Endothelial cell of umbilical vein (primary cell): ENCODE measurements around the gene C1orf35. TPM values are rescaled to one million over a fixed set of nuclear protein-coding genes. Genes with fewer than 3 reads are reported as not detected.
A peak's percentile ranks its signal among the peaks of the same experiment; 100 is the strongest.

Experiments
- BruUV-seq: library from RNA; stranded (reverse); fragments of 400-500 nt; replicated peaks from 2 replicates; lab custom pipeline; 2021; lab: Mats Ljungman, UMichigan
- CTCF ChIA-PET: fragments of 300-600, 350-600 bp; sonication (Branson Sonifier 250); formaldehyde crosslinking; loops from one replicate; lab custom pipeline; 2021; ENCODE audit warnings: antibody characterized with exemption, inconsistent platforms; lab: Charles Lee
- POLR2A ChIA-PET: fragments of 300-600, 350-600 bp; sonication (Branson Sonifier 250); formaldehyde crosslinking; loops from one replicate; lab custom pipeline; 2021; ENCODE audit warnings: antibody characterized with exemption, inconsistent platforms; lab: Charles Lee
- DNase-seq: peaks from one replicate; pipeline ENCODE4 v3.0.0-alpha.2; 2011; ENCODE audit warnings: low read depth, low spot score
- FAIRE-seq: peaks from 2 replicates; lab custom pipeline; 2011; peaks lifted over from hg19 to GRCh38; lab: Jason Lieb, UNC
- H2AFZ ChIP-seq: 2 replicates; pipeline ENCODE4 v1.6.0; 2012; ENCODE audit warnings: low read depth, low read length, control low read depth, inconsistent platforms
- H3K27ac ChIP-seq: 2 replicates; pipeline ENCODE4 v1.5.1; 2011; ENCODE audit warnings: low read depth, mild to moderate bottlenecking, control low read depth, low read length, moderate library complexity; ENCODE audit not compliant: insufficient read depth
- H3K27me3 ChIP-seq, 2 experiments: 2 replicates each; pipeline versions ENCODE4 v1.6.0 to v1.6.1; 2011; ENCODE audit warnings: low read length in 2 of 2, mixed read lengths in 1 of 2; ENCODE audit not compliant: control insufficient read depth in 2 of 2, insufficient read depth in 2 of 2
- H3K36me3 ChIP-seq, 2 experiments: 2 replicates in 1 of 2; 3 replicates in 1 of 2; pipeline ENCODE4 v1.5.1; 2011; ENCODE audit warnings: low read length in 2 of 2, mild to moderate bottlenecking in 1 of 2, moderate library complexity in 1 of 2; ENCODE audit not compliant: control insufficient read depth in 2 of 2, insufficient read depth in 2 of 2; ENCODE audit errors: extremely low read depth in 1 of 2
- H3K4me1 ChIP-seq: 3 replicates; pipeline ENCODE4 v1.5.1; 2011; ENCODE audit warnings: mild to moderate bottlenecking, low read length; ENCODE audit not compliant: control insufficient read depth, insufficient read depth; ENCODE audit errors: extremely low read depth
- H3K4me2 ChIP-seq: 2 replicates; pipeline ENCODE4 v1.6.1; 2011; ENCODE audit warnings: low read length, control low read depth, mixed read lengths; ENCODE audit not compliant: insufficient read depth
- H3K4me3 ChIP-seq, 3 experiments: fragments of 200-600 bp in 1 of 3; sonication (generic), shearing (Covaris generic) in 1 of 3; replicated peaks in 1 of 3; 2 replicates each; pipeline ENCODE4 v1.5.1; 2011 to 2016; ENCODE audit warnings: control low read depth in 3 of 3, low read length in 3 of 3, mild to moderate bottlenecking in 2 of 3, inconsistent platforms in 1 of 3, low read depth in 1 of 3, moderate library complexity in 1 of 3; ENCODE audit not compliant: insufficient read depth in 1 of 3
- H3K79me2 ChIP-seq: 2 replicates; pipeline ENCODE4 v1.6.0; 2012; ENCODE audit warnings: low read length, inconsistent platforms; ENCODE audit not compliant: control insufficient read depth, insufficient read depth
- H3K9ac ChIP-seq: replicated peaks from 2 replicates; pipeline ENCODE3; 2011; ENCODE audit warnings: low read length, control low read depth; ENCODE audit not compliant: insufficient read depth; ENCODE audit errors: extremely low read depth
- H3K9me1 ChIP-seq: replicated peaks from 3 replicates; pipeline ENCODE4 v1.6.0; 2011; ENCODE audit warnings: mild to moderate bottlenecking, low read length; ENCODE audit not compliant: control insufficient read depth, insufficient read depth; ENCODE audit errors: extremely low read depth
- H3K9me3 ChIP-seq: replicated peaks from 2 replicates; pipeline ENCODE4 v1.5.1; 2012; ENCODE audit warnings: low read length, inconsistent platforms; ENCODE audit not compliant: control insufficient read depth, insufficient read depth
- H4K20me1 ChIP-seq: replicated peaks from 2 replicates; pipeline ENCODE3; 2011; ENCODE audit warnings: mild to moderate bottlenecking, low read length; ENCODE audit not compliant: control insufficient read depth, insufficient read depth; ENCODE audit errors: extremely low read depth
- EZH2 ChIP-seq: IDR thresholded peaks from 2 replicates; pipeline ENCODE4 v1.6.1; 2012; ENCODE audit warnings: borderline replicate concordance, low read depth, mild to moderate bottlenecking, moderate library complexity, low read length, inconsistent platforms; ENCODE audit not compliant: severe bottlenecking
- FOS ChIP-seq: IDR thresholded peaks from 2 replicates; pipeline ENCODE4 v1.6.1; 2011; ENCODE audit warnings: mild to moderate bottlenecking, low read length, moderate library complexity, borderline replicate concordance; ENCODE audit not compliant: insufficient read depth
- GATA2 ChIP-seq: IDR thresholded peaks from 2 replicates; pipeline ENCODE4 v1.7.0; 2011; ENCODE audit warnings: low read depth, mild to moderate bottlenecking, moderate library complexity, mixed read lengths, low read length; ENCODE audit not compliant: insufficient read length, insufficient read depth
- JUN ChIP-seq: IDR thresholded peaks from 2 replicates; pipeline ENCODE4 v1.6.1; 2011; ENCODE audit warnings: borderline replicate concordance, low read depth; ENCODE audit not compliant: insufficient read length, insufficient read depth
- MYC ChIP-seq: IDR thresholded peaks from one replicate; pipeline ENCODE4 v1.6.1; 2011; ENCODE audit warnings: mild to moderate bottlenecking, low read depth, low read length
- POLR2A ChIP-seq: IDR thresholded peaks from 2 replicates; pipeline ENCODE4 v1.6.1; 2012; ENCODE audit warnings: low read depth, mild to moderate bottlenecking, control low read depth, low read length
- POLR2AphosphoS5 ChIP-seq: IDR thresholded peaks from 2 replicates; pipeline ENCODE4 v1.6.1; 2012; ENCODE audit warnings: low read depth, mild to moderate bottlenecking, control low read depth, low read length, moderate library complexity; ENCODE audit not compliant: insufficient read depth
- dilution Hi-C: fragments of 300-500 bp; cut with MboI; formaldehyde crosslinking; loops from one replicate; pipeline ENCODE4 v1.15.0; 2019; ENCODE audit warnings: low sequenced_read_pairs; ENCODE audit not compliant: extremely low pct_ligation_motif_present
- intact Hi-C: fragments of 100-400 bp; cut with micrococcal nuclease; formaldehyde crosslinking; loops from one replicate; pipeline ENCODE4 v1.10.0; 2022
- polyA plus RNA-seq, 4 experiments: library from polyadenylated mRNA; depleted of rRNA in 3 of 4; stranded (reverse) in 3 of 4; unstranded in 1 of 4; fragments of >200 nt; gene quantifications; 2 replicates each; pipeline versions ENCODE4 v1.2.1 to v1.2.3, GENCODE V29; 2011 to 2012; ENCODE audit warnings: missing spikeins in 1 of 4
- total RNA-seq: library from RNA; stranded (reverse); gene quantifications from 2 replicates; pipeline ENCODE4 v1.2.3, GENCODE V29; 2021
- TF ChIP-seq, protein P1 (sequence below): IDR thresholded peaks from 2 replicates; pipeline ENCODE4 v1.6.1; 2011; ENCODE audit not compliant: insufficient read depth, insufficient read length
- TF ChIP-seq, protein P2 (sequence below), 2 donors: IDR thresholded peaks; 1 replicate in 1 of 2; 2 replicates in 1 of 2; pipeline ENCODE4 v1.5.1; 2011; ENCODE audit warnings: low read length in 2 of 2, mild to moderate bottlenecking in 2 of 2, moderate library complexity in 2 of 2, control low read depth in 1 of 2, inconsistent platforms in 1 of 2, low read depth in 1 of 2; ENCODE audit not compliant: insufficient read depth in 1 of 2; ENCODE audit errors: extremely low read depth in 1 of 2

The C1orf35 gene
- total and polyA plus RNA-seq, 2 donors (not counting 3 experiments of a cell fraction or from before 2014, with no cell fraction given) = 19.9 to 21.7 TPM

DNA sequence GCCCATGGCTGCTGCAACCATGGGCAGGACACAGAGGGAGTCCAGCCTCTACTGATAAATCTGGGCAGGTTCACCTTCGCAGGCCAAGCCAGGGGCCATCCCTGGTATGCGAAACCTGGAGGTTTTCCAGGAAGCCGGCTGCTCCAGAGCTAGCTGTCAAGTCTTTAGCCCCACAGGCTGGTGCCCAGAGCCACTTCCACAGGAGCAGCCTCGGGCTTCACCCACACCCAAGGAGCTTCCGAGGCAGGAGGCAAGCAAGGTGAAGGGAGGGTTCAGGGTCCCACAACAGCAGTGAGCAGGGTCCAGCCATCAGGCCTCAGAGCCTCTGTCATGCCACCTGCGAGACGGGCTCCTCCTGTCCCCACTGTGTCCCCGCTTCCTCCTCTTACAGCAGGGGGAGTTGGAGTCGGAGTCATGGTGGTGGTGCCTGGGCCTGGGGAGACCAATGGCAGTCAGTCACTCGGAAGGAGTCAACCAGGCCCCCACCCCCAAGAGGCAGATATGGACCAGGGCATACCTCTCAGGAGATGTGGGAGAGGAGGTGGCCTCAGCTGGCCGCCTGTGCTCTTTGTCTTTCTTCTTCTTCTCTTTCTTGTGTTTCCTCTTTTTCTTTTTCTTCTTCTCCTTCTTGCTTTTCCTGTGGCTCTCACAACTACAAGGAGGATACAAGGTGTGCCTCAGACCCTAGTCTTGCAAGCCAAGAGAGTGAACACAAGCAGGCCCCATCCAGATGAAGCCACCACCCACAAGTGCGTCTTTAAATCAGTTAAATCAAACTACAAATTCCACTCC is 2.1 kb downstream of the C1orf35 start:
- no peaks in the 10 kb centered on the region for H4K20me1 ChIP-seq

DNA sequence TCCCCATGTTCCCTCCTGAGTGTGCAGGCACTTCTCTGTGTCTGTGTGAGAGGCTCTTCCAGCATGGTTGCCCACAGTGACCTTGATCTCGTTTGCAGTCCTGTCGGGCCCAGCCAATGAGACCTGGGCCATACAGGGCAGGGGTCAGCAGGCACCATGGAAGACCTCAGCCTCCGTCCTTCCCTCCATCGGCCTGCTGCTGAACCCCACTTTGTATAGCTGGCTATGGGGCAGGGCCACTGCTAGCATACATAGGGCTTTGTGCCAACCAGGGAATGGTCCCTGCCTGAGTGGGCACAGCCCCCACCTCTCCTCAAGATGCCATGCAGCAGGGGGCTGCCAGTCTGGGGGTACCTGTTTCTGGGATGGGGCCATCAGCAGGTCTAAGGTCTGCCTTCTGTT is 3.8 kb downstream of the C1orf35 start:
- intact Hi-C loops (no loop called here), dilution Hi-C loops (no loop called here)
- H3K4me3 ChIP-seq = no peak overlapping the region
- no peak overlapping the region for H3K9ac ChIP-seq
- TF ChIP-seq GATA2 = no peak
- no peak for TF ChIP-seq POLR2AphosphoS5
- no peak for TF ChIP-seq POLR2A
- TF ChIP-seq, protein P1, sequence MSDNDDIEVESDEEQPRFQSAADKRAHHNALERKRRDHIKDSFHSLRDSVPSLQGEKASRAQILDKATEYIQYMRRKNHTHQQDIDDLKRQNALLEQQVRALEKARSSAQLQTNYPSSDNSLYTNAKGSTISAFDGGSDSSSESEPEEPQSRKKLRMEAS = no peak
- TF ChIP-seq FOS = no peak
- TF ChIP-seq MYC = no peak
- TF ChIP-seq, protein P2, sequence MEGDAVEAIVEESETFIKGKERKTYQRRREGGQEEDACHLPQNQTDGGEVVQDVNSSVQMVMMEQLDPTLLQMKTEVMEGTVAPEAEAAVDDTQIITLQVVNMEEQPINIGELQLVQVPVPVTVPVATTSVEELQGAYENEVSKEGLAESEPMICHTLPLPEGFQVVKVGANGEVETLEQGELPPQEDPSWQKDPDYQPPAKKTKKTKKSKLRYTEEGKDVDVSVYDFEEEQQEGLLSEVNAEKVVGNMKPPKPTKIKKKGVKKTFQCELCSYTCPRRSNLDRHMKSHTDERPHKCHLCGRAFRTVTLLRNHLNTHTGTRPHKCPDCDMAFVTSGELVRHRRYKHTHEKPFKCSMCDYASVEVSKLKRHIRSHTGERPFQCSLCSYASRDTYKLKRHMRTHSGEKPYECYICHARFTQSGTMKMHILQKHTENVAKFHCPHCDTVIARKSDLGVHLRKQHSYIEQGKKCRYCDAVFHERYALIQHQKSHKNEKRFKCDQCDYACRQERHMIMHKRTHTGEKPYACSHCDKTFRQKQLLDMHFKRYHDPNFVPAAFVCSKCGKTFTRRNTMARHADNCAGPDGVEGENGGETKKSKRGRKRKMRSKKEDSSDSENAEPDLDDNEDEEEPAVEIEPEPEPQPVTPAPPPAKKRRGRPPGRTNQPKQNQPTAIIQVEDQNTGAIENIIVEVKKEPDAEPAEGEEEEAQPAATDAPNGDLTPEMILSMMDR (IDR thresholded peaks at IDR 0.05; ENCODE audit: extremely low read depth in 1 of 2, insufficient read depth in 1 of 2, low read depth in 1 of 2, low read length in 2 of 2) = no peak
- TF ChIP-seq EZH2 = no peak
- TF ChIP-seq JUN = no peak
- H3K27ac ChIP-seq = no peak overlapping the region
- no peaks in the 10 kb centered on the region for H3K9me1 ChIP-seq
- H3K9me3 ChIP-seq = peaks cover 4% of the 10 kb centered on the region
- no TSS peak for BruUV-seq
- FAIRE-seq (no peak), DNase-seq (no peak)
- H3K79me2 ChIP-seq = peaks cover 61% of the 10 kb centered on the region
- CTCF ChIA-PET = no interaction called here
- peaks cover 14% of the 10 kb centered on the region for H4K20me1 ChIP-seq
- no peak overlapping the region for H2AFZ ChIP-seq
- H3K36me3 ChIP-seq = peaks cover 10 to 36% of the 10 kb centered on the region in 2 experiments
- no peak overlapping the region for H3K4me2 ChIP-seq
- POLR2A ChIA-PET = no interaction called here
- no peaks in the 10 kb centered on the region for H3K27me3 ChIP-seq
- H3K4me1 ChIP-seq = peaks cover 10% of the 10 kb centered on the region

More for the DNA sequence above, 2.1 kb downstream of the C1orf35 start:
- TF ChIP-seq POLR2AphosphoS5 = peak; percentile 35
- TF ChIP-seq MYC = no peak
- intact Hi-C loops = no loop called here
- POLR2A ChIA-PET = no interaction called here
- BruUV-seq = TSS peak; percentile 68
- Histone ChIP-seq H3K4me3 (no peak overlapping the region), H3K36me3 (peaks cover 10 to 34% of the 10 kb centered on the region in 2 experiments), H3K9me3 (no peaks in the 10 kb centered on the region), H3K27ac (no peak overlapping the region), H3K9me1 (no peaks in the 10 kb centered on the region), H2AFZ (no peak overlapping the region), H3K27me3 (no peaks in the 10 kb centered on the region), H3K4me2 (no peak overlapping the region), H3K9ac (no peak overlapping the region), H3K4me1 (peaks cover 10% of the 10 kb centered on the region), H3K79me2 (peaks cover 44% of the 10 kb centered on the region)
- DNase-seq = no peak
- CTCF ChIA-PET = interaction anchor here (1.0 to 1.1 kb wide), 2 partner anchors 11 to 102 kb away, joined by 3 to 8 read pairs; no protein-coding TSS in a partner anchor
- FAIRE-seq = no peak
- dilution Hi-C loops = no loop called here
